IMR-90 (cell line): Measurements from ENCODE around the gene APCS. TPM values are rescaled to one million over a fixed set of nuclear protein-coding genes. Genes with fewer than 3 reads are reported as not detected.

Experiments used
- ATAC-seq: fragments of 200-7000 bp; cut with Tn5 transposase; 2 replicates; pipeline ENCODE4 v1.9.1; 2020; ENCODE audit warnings: low read depth, mild to moderate bottlenecking, moderate library complexity
- BruUV-seq: library from RNA; stranded (reverse); fragments of 400-500 nt; replicated peaks from 2 replicates; lab custom pipeline; 2021; lab: Mats Ljungman, UMichigan
- CTCF ChIA-PET: fragments of 300-600 bp; formaldehyde crosslinking; extraction: SDS; loops from one replicate; lab custom pipeline; 2021; ENCODE audit warnings: antibody characterized with exemption; lab: Yijun Ruan, JAX
- POLR2A ChIA-PET: fragments of 300-600 bp; sonication (Branson Sonifier 250); formaldehyde crosslinking; loops from one replicate; lab custom pipeline; 2022; ENCODE audit warnings: antibody characterized with exemption; ENCODE audit not compliant: unreplicated experiment; lab: Charles Lee
- DNase-seq: peaks from one replicate; pipeline ENCODE4 v3.0.0; 2013
- H2AFZ ChIP-seq: replicated peaks from 2 replicates; pipeline ENCODE3; 2013; ENCODE audit warnings: low read length, mild to moderate bottlenecking; ENCODE audit not compliant: poor library complexity
- H2AK5ac ChIP-seq: 2 replicates; pipeline ENCODE4 v1.6.1; 2013; ENCODE audit warnings: low read depth, low read length, inconsistent platforms
- H2AK9ac ChIP-seq: replicated peaks from 2 replicates; pipeline ENCODE3; 2013; ENCODE audit warnings: mild to moderate bottlenecking, low read depth, low read length, moderate library complexity; ENCODE audit not compliant: poor library complexity
- H2BK120ac ChIP-seq: 2 replicates; pipeline ENCODE4 v1.6.1; 2013; ENCODE audit warnings: low read depth, low read length, inconsistent platforms
- H2BK15ac ChIP-seq: 3 replicates; pipeline ENCODE4 v1.6.1; 2013; ENCODE audit warnings: low read depth, low read length, inconsistent platforms
- H2BK20ac ChIP-seq: 2 replicates; pipeline ENCODE4 v1.6.1; 2013; ENCODE audit warnings: low read depth, mild to moderate bottlenecking, inconsistent platforms, low read length, moderate library complexity
- H2BK5ac ChIP-seq: 2 replicates; pipeline ENCODE4 v1.6.1; 2013; ENCODE audit warnings: mild to moderate bottlenecking, low read depth, low read length, inconsistent platforms; ENCODE audit not compliant: poor library complexity, severe bottlenecking
- H3K14ac ChIP-seq: replicated peaks from 2 replicates; pipeline ENCODE4 v1.6.1; 2013; ENCODE audit warnings: low read depth, low read length, inconsistent platforms
- H3K18ac ChIP-seq: 2 replicates; pipeline ENCODE4 v1.6.1; 2013; ENCODE audit warnings: low read depth, low read length, control low read depth
- H3K23ac ChIP-seq: 2 replicates; pipeline ENCODE4 v1.6.1; 2013; ENCODE audit warnings: low read depth, low read length, inconsistent platforms
- H3K27ac ChIP-seq: 2 replicates; pipeline ENCODE4 v1.5.1; 2013; ENCODE audit warnings: mild to moderate bottlenecking, control low read depth, low read length; ENCODE audit not compliant: insufficient read depth
- H3K27me3 ChIP-seq: 2 replicates; pipeline ENCODE4 v1.6.1; 2013; ENCODE audit warnings: low read length; ENCODE audit not compliant: control insufficient read depth, insufficient read depth
- H3K36me3 ChIP-seq: 2 replicates; pipeline ENCODE4 v1.6.1; 2013; ENCODE audit warnings: low read length, mixed read lengths; ENCODE audit not compliant: control insufficient read depth, insufficient read depth
- H3K4ac ChIP-seq: 2 replicates; pipeline ENCODE4 v1.6.1; 2013; ENCODE audit warnings: low read depth, low read length, inconsistent platforms
- H3K4me1 ChIP-seq: 2 replicates; pipeline ENCODE4 v1.6.1; 2013; ENCODE audit warnings: low read length, mixed read lengths; ENCODE audit not compliant: control insufficient read depth, insufficient read depth
- H3K4me2 ChIP-seq: 2 replicates; pipeline ENCODE4 v1.6.1; 2013; ENCODE audit warnings: low read depth, mild to moderate bottlenecking, control low read depth, low read length, moderate library complexity
- H3K4me3 ChIP-seq: 2 replicates; pipeline ENCODE4 v1.5.1; 2013; ENCODE audit warnings: low read depth, mild to moderate bottlenecking, control low read depth, low read length, moderate library complexity; ENCODE audit not compliant: insufficient read depth
- H3K56ac ChIP-seq: 2 replicates; pipeline ENCODE4 v1.6.1; 2013; ENCODE audit warnings: low read length, inconsistent platforms; ENCODE audit not compliant: insufficient read depth; ENCODE audit errors: extremely low read depth
- H3K79me1 ChIP-seq, 2 experiments: 2 replicates each; pipeline ENCODE4 v1.6.1; 2013; ENCODE audit warnings: low read length in 2 of 2, inconsistent platforms in 1 of 2, low read depth in 1 of 2
- H3K9ac ChIP-seq: 2 replicates; pipeline ENCODE4 v1.6.1; 2013; ENCODE audit warnings: low read depth, low read length, control low read depth
- H3K9me1 ChIP-seq: 2 replicates; pipeline ENCODE4 v1.6.1; 2013; ENCODE audit warnings: low read length, inconsistent platforms; ENCODE audit not compliant: insufficient read depth
- H3K9me3 ChIP-seq: 2 replicates; pipeline ENCODE4 v1.6.1; 2013; ENCODE audit warnings: low read length; ENCODE audit not compliant: control insufficient read depth, insufficient read depth
- H4K20me1 ChIP-seq: 2 replicates; pipeline ENCODE4 v1.6.1; 2013; ENCODE audit warnings: low read length, inconsistent platforms; ENCODE audit not compliant: insufficient read depth
- H4K5ac ChIP-seq: 2 replicates; pipeline ENCODE4 v1.6.1; 2013; ENCODE audit warnings: mild to moderate bottlenecking, low read depth, low read length, control low read depth
- H4K8ac ChIP-seq, 2 experiments: 2 replicates each; pipeline ENCODE4 v1.6.1; 2013; ENCODE audit warnings: low read depth in 2 of 2, low read length in 2 of 2, control low read depth in 1 of 2, inconsistent platforms in 1 of 2
- H4K91ac ChIP-seq: 2 replicates; pipeline ENCODE4 v1.6.1; 2013; ENCODE audit warnings: low read depth, low read length, inconsistent platforms; ENCODE audit not compliant: insufficient read depth
- BHLHE40 ChIP-seq: fragments of 150-350 bp; IDR thresholded peaks from 2 replicates; pipeline ENCODE4 v1.6.1; 2016; ENCODE audit warnings: mild to moderate bottlenecking, low read depth, low read length
- MAZ ChIP-seq: IDR thresholded peaks from 2 replicates; pipeline ENCODE4 v1.6.1; 2012; ENCODE audit warnings: low read depth, mild to moderate bottlenecking, low read length, improper control_type of control experiment, moderate library complexity, borderline replicate concordance
- NFE2L2 ChIP-seq: fragments of 150-350 bp; IDR thresholded peaks from 2 replicates; pipeline ENCODE4 v1.6.1; 2016; ENCODE audit warnings: low read depth, mild to moderate bottlenecking, low read length
- SMC3 ChIP-seq: fragments of 150-350 bp; IDR thresholded peaks from 2 replicates; pipeline ENCODE4 v1.6.1; 2016; ENCODE audit warnings: low read depth, mild to moderate bottlenecking, antibody characterized with exemption, low read length, moderate library complexity
- WGBS, 2 experiments: methylation state at CpG; one replicate each; pipeline versions ENCODE4 v1.1.5 to v1.1.7; 2013; ENCODE audit warnings: missing lambda C conversion rate in 2 of 2; ENCODE audit not compliant: insufficient read length in 1 of 2; ENCODE audit errors: extremely low coverage in 2 of 2; 5-methylcytosine and 5-hydroxymethylcytosine counted together
- dilution Hi-C: fragments of 300-500 bp; cut with HindIII; formaldehyde crosslinking; loops from one replicate; pipeline ENCODE4 v1.14.3; 2018; ENCODE audit warnings: low sequenced_read_pairs; ENCODE audit not compliant: unreplicated experiment
- in situ Hi-C: fragments of 300-500 bp; cut with MboI; formaldehyde crosslinking; loops from 3 replicates; pipeline ENCODE4 v1.14.3; 2019; ENCODE audit warnings: low sequenced_read_pairs, inconsistent platforms, mixed read lengths
- intact Hi-C: fragments of 100-400 bp; cut with micrococcal nuclease; formaldehyde crosslinking; loops from 2 replicates; pipeline ENCODE4 v1.10.0; 2022
- polyA plus RNA-seq, 3 experiments: library from polyadenylated mRNA; depleted of rRNA; stranded (reverse); fragments of >200 nt; gene quantifications; 2 replicates each; pipeline ENCODE4 v1.2.3, GENCODE V29; 2012; ENCODE audit warnings: low replicate concordance in 1 of 3
- total RNA-seq: library from RNA; depleted of rRNA; stranded (reverse); fragments of >200 nt; gene quantifications from 2 replicates; pipeline ENCODE4 v1.2.3, GENCODE V29; 2012
- TF ChIP-seq, protein P1 (sequence below): conservative IDR thresholded peaks from 2 replicates; pipeline ENCODE4 v1.5.1; 2012; ENCODE audit warnings: mild to moderate bottlenecking, low read depth, low read length, improper control_type of control experiment
- TF ChIP-seq, protein P2 (sequence below): fragments of 150-350 bp; IDR thresholded peaks from 2 replicates; pipeline ENCODE4 v1.6.1; 2016; ENCODE audit warnings: low read depth, mild to moderate bottlenecking, low read length, moderate library complexity, borderline replicate concordance

The APCS gene
- total and polyA plus RNA-seq, 2 of the 4 experiments (the other 2 are of a cell fraction): not detected

- dilution Hi-C loops: no loop called here
- H4K8ac ChIP-seq: no peak overlapping the region
- no TSS peak for BruUV-seq
Measured at GRCh38 chr1:159556931-159557369, 30.7 kb upstream of the APCS start.

More at GRCh38 chr1:159556931-159557369, 30.7 kb upstream of the APCS start:
- no peak overlapping the region for H2AK5ac ChIP-seq
- H3K18ac ChIP-seq: no peak overlapping the region
- H2AFZ ChIP-seq: no peak overlapping the region
- H2BK120ac ChIP-seq: no peak overlapping the region
- H3K4ac ChIP-seq: no peak overlapping the region
- ChIA-PET CTCF (no interaction called here), POLR2A (no interaction called here)
- intact Hi-C loops (no loop called here), in situ Hi-C loops (no loop called here)
- ATAC-seq (no peak), DNase-seq (no peak)
- no peak overlapping the region for H3K27ac ChIP-seq
- no peak overlapping the region for H3K56ac ChIP-seq
- no peak overlapping the region for H2BK15ac ChIP-seq
- WGBS, 2 experiments: 50% methylated on average over 1 of the region's 3 CpGs; no CpG with 5 or more reads in 1 of the 2 experiments
- no peak overlapping the region for H2AK9ac ChIP-seq
- no peaks in the 10 kb centered on the region for H4K20me1 ChIP-seq
- no peak overlapping the region for H3K4me3 ChIP-seq
- no peak overlapping the region for H3K9ac ChIP-seq
- no peak overlapping the region for H3K23ac ChIP-seq
- H3K14ac ChIP-seq: no peak overlapping the region
- no peak overlapping the region for H2BK5ac ChIP-seq
- no peak overlapping the region for H4K91ac ChIP-seq
- no peaks in the 10 kb centered on the region for H3K27me3 ChIP-seq
- TF ChIP-seq MAZ: no peak
- TF ChIP-seq, protein P1, sequence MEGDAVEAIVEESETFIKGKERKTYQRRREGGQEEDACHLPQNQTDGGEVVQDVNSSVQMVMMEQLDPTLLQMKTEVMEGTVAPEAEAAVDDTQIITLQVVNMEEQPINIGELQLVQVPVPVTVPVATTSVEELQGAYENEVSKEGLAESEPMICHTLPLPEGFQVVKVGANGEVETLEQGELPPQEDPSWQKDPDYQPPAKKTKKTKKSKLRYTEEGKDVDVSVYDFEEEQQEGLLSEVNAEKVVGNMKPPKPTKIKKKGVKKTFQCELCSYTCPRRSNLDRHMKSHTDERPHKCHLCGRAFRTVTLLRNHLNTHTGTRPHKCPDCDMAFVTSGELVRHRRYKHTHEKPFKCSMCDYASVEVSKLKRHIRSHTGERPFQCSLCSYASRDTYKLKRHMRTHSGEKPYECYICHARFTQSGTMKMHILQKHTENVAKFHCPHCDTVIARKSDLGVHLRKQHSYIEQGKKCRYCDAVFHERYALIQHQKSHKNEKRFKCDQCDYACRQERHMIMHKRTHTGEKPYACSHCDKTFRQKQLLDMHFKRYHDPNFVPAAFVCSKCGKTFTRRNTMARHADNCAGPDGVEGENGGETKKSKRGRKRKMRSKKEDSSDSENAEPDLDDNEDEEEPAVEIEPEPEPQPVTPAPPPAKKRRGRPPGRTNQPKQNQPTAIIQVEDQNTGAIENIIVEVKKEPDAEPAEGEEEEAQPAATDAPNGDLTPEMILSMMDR: no peak
- TF ChIP-seq NFE2L2: no peak
- TF ChIP-seq SMC3: no peak
- TF ChIP-seq, protein P2, sequence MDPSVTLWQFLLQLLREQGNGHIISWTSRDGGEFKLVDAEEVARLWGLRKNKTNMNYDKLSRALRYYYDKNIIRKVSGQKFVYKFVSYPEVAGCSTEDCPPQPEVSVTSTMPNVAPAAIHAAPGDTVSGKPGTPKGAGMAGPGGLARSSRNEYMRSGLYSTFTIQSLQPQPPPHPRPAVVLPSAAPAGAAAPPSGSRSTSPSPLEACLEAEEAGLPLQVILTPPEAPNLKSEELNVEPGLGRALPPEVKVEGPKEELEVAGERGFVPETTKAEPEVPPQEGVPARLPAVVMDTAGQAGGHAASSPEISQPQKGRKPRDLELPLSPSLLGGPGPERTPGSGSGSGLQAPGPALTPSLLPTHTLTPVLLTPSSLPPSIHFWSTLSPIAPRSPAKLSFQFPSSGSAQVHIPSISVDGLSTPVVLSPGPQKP: no peak
- TF ChIP-seq BHLHE40: no peak
- H3K4me1 ChIP-seq: no peaks in the 10 kb centered on the region
- no peak overlapping the region for H3K4me2 ChIP-seq
- no peak overlapping the region for H4K5ac ChIP-seq
- H3K9me3 ChIP-seq: no peaks in the 10 kb centered on the region
- no peaks in the 10 kb centered on the region for H3K79me1 ChIP-seq
- H3K9me1 ChIP-seq: no peaks in the 10 kb centered on the region
- H2BK20ac ChIP-seq: no peak overlapping the region
- no peaks in the 10 kb centered on the region for H3K36me3 ChIP-seq
